HG03196 (cell line): ENCODE results near the gene IFT80.
"Not testable (repeated sequence)": the region's sequence is repeated elsewhere in the genome, so short reads cannot be mapped to it uniquely, and the experiment has no call there.

Experiments
- ATAC-seq: cut with Tn5 transposase; IDR thresholded peaks from one replicate; pipeline ENCODE4 v1.9.1; 2021; ENCODE audit not compliant: unreplicated experiment

IFT80 gene

GRCh38 chr3:160369784-160370183 is 29.2 kb downstream of the IFT80 start:
- ATAC-seq, result no peak

GRCh38 chr3:160368804-160369203 is 30.2 kb downstream of the IFT80 start:
- ATAC-seq, result no peak

GRCh38 chr3:160365869-160366522 is 33.0 kb downstream of the IFT80 start:
- ATAC-seq, result no peak

GRCh38 chr3:160362896-160363295 is 36.1 kb downstream of the IFT80 start:
- ATAC-seq, result not testable (repeated sequence)

- ATAC-seq, result no peak
Observed at GRCh38 chr3:160355826-160356225, 43.2 kb downstream of the IFT80 start.

GRCh38 chr3:160346511-160346910 is 52.5 kb downstream of the IFT80 start:
- ATAC-seq, result no peak

GRCh38 chr3:160343132-160343531 is 55.9 kb downstream of the IFT80 start:
- no peak for ATAC-seq

GRCh38 chr3:160340351-160340750 is 58.7 kb downstream of the IFT80 start:
- no peak for ATAC-seq

- ATAC-seq, result no peak
Observed at GRCh38 chr3:160331127-160331937, 67.7 kb downstream of the IFT80 start.

- no peak for ATAC-seq
Observed at GRCh38 chr3:160330690-160331089, 68.3 kb downstream of the IFT80 start.

GRCh38 chr3:160330109-160330508 is 68.9 kb downstream of the IFT80 start:
- ATAC-seq, result no peak

GRCh38 chr3:160326286-160326685 is 72.7 kb downstream of the IFT80 start:
- ATAC-seq, result not testable (repeated sequence)

- ATAC-seq, result not testable (repeated sequence)
Observed at GRCh38 chr3:160321821-160322220, 77.2 kb downstream of the IFT80 start.

GRCh38 chr3:160319322-160319721 is 79.7 kb downstream of the IFT80 start:
- no peak for ATAC-seq

GRCh38 chr3:160314995-160315394 is 84.0 kb downstream of the IFT80 start:
- no peak for ATAC-seq

GRCh38 chr3:160312014-160312624 is 86.9 kb downstream of the IFT80 start:
- no peak for ATAC-seq

GRCh38 chr3:160302806-160303205 is 96.2 kb downstream of the IFT80 start:
- no peak for ATAC-seq

- no peak for ATAC-seq
Observed at GRCh38 chr3:160296591-160296990, 102.4 kb downstream of the IFT80 start.

- no peak for ATAC-seq
Observed at GRCh38 chr3:160291909-160292299, 107.1 kb downstream of the IFT80 start.

GRCh38 chr3:160291290-160291908 is 107.6 kb downstream of the IFT80 start:
- no peak for ATAC-seq

- no peak for ATAC-seq
Observed at GRCh38 chr3:160287666-160288065, 111.4 kb downstream of the IFT80 start.

- no peak for ATAC-seq
Observed at GRCh38 chr3:160286231-160286630, 112.8 kb downstream of the IFT80 start.
